ENCODE measurements around the gene FAM83E. TPM values are rescaled to one million over a fixed set of nuclear protein-coding genes. Genes with fewer than 3 reads are reported as not detected.
A peak's percentile ranks its signal among the peaks of the same experiment; 100 is the strongest.

FAM83E gene
- total RNA-seq, 2 donors from 2014 or later = 180 to 247 TPM

DNA sequence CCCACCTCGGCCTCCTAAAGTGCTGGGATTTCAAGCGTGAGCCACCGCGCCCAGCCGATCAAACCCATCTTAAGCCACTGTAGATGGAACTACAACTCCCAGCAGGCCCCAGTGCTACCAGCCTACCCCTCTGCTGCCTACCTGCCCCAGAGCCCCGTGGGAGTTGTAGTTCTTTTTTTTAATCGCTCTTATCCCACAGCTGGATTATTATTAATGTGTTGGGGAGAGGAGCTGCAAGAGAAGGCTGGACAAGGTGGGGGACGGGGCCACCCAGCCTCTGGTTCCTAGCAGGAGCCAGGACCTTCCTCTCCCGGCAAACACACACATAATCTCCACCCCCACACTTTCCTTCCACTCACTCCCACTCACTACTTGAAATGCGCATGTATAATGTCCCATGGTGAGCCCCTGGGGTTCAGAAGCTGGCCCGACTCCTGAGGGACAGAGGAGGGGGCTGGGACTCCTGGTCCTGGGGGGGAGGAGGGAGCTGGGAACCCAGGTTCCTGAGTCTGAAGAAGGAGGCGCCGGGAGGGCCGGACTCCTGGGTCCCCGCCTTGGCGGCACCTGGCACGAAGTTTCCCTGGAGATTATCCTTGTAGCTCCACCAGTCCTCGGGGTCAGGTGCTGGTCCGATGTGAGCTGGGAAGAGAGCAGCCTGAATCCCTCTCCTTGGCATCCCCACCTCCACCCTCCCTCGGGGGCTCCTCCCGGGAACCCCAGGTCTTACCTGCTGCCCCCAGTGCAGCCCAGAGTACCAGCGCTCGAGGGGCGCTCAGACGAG lies 30.2 kb upstream of the FAM83E start:
- peak; percentile 73 to 80 for DNase-seq
- peak; percentile 66 for ATAC-seq
- intact Hi-C loops (cut with DNase I, micrococcal nuclease) = no loop called here

DNA sequence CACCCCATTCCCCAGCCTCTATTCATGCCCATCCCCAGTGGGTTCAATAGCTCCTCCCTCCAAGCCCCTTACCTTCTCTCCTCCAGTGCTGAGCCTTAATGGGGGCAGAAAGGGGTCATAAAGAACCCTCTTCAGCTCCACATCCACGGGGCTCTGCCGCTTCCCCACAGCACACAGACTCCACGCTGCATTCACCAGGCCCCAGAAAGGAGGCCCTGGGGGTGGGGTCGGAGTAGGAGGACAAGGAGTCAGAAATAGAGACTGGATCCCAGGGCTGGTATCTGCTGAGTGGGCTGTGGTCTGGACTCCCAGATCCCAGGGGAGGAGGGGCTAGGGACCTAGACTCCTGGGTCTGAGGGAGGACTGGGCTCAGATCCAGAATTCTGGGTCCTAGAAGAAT lies 29.5 kb upstream of the FAM83E start:
- intact Hi-C loops (cut with DNase I, micrococcal nuclease) = no loop called here
- DNase-seq (no peak), ATAC-seq (no peak)

DNA sequence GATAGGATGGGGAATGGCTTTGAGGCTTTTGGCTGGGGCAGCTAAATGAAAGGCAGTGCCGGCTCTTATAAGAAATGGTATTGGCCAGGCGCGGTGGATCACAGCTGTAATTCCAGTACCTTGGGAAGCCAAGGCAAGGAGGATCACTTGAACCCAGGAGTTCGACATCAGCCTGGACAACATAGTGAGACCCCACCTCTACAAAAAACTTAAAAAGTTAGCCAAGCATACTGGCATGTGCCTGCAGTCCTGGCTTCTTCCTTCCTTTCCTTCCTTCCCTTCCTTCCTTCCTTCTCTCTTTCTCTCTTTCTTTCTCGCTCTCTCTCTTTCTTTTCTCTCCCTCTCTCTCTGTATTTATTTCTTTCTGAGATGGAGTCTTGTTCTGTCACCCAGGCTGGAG lies 28.0 kb upstream of the FAM83E start:
- intact Hi-C loops (cut with DNase I, micrococcal nuclease) = no loop called here
- DNase-seq = no peak
- no peak for ATAC-seq

DNA sequence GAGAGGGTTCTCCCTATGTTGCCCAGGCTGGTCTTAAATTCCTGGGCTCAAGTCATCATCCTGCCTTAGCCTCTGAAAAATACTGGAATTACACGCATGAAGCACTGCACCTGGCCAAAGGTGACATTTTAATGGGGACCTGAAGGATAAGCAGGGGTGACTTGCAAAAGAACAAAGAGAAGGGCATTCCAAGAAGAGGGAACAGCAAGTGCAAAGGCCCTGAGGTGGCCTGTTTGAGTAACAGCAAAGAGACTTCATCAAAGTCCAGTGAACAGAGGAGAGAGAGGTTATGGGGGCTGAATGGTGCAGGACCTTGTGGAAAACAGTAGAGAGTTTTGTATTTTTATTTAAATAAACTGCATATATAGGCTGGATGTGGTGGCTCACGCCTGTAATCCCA lies 27.0 kb upstream of the FAM83E start:
- ATAC-seq (no peak), DNase-seq (no peak)
- intact Hi-C loops (cut with DNase I, micrococcal nuclease) = no loop called here

DNA sequence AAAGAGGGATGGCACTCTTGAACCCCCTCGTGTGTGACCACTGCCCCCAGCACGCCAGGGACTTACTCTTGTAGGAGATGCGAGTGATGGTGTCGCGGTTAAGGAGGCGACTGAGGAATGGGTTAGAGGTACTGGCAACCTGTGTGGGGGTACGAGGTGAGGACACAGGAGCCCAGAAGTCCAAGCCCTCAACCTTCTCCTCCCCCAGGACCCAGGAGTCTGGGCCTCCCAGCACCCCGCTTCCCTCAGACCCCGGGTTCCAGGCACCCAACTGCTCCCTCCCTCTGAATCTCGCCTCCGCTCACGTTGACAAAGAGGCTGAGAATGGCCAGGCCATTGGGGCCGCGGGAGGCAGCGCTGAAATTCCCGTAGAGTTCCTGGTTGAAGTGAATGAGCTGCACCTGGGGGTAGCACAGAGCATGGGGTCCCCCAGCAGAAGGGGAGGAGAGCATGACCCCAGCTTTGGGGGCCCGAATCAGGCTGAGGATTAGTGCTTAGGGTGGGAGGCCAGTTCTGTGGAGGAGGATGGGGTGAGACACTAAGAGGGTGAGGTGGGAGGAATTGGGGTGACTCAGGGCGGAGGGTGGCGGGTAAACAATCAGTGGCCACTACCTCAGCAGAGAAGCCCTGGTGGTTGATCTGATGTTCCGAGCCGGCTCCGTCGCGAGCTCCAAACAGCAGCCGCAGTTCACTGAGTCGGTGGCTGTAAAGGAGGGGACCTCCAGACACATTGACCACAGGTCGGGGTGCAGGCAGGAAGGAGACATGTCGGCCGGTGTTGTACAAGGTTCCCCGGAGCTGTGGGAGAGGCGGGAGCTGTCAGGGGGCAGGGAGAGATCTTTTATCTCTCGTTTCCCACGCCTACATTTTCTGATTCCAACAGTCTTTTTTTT lies 24.9 kb upstream of the FAM83E start:
- ATAC-seq (no peak), DNase-seq (peak in 1 of 2 donors; percentile 41)
- intact Hi-C loops (cut with DNase I, micrococcal nuclease) = no loop called here

DNA sequence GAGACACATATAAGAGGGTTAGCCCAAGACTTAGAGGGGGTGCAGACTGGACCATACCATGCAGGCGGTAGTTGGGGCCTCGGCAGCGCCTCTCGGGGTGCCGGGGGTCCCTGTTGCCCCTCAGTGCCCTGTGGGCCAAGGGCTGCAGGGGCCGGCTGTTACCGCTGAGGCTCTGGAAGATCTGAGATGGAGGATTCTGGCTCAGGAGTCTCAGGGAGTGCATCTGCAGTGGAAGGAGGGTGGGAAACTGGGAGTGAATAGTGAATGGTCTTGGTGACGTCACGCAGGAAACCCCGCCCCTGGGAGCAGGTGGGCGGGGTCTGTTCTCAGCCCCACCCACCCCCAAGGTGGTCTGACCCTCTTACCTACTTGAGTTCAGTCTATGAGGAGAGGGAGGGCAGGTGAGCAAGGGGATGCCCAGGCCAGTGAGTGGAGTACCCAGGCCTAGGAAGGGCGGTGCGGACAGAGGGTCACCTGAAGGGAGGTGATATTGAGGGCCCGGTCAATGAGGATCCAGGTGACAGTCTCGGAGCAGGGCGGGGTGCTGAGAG lies 24.0 kb upstream of the FAM83E start:
- intact Hi-C loops (cut with DNase I, micrococcal nuclease) = no loop called here
- peak; percentile 42 to 53 for DNase-seq
- ATAC-seq = no peak

DNA sequence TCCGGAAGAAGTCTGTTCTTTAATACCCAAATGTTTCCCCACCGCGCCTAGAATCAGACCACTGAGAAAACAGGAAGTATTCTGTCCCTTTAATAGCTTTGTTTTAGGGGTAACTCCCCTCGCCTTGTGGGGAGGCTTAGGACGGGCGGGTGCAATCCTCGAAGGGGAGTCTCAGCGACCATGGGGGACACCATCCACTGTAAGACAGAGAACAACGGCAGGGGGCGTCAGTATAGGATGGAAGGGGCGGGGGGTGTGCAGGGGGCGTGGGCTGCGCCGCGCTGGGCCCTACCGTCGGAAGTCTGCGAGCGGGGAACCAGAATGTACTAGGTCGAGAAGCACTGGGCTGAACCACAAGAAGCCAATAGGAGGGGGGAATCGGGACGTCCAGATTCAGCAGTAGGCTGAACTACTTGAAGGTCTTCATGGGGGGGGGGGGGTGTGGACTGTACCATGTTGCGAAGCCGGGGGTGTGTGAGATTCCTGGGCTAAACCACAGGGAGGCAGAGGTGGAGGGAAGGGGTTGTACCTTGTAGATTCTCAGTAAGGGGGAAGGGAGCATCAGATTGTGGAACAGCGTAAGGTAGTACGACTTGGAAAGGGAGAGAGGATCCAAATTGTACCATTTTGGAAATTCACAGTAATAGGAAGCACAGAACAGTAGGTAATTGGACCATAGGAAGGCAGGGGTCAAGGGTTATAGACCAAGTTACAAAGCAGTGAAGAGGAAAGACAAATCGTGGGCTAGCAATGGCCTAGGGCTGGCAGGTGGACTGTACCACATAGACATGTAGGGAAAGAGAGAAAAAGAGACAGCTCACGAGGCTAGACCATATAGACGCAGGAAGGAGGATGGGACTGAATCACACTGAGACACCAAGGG lies 23.3 kb upstream of the FAM83E start:
- intact Hi-C loops (cut with DNase I, micrococcal nuclease) = no loop called here
- ATAC-seq (peak; percentile 32), DNase-seq (peak; percentile 80 to 92)

DNA sequence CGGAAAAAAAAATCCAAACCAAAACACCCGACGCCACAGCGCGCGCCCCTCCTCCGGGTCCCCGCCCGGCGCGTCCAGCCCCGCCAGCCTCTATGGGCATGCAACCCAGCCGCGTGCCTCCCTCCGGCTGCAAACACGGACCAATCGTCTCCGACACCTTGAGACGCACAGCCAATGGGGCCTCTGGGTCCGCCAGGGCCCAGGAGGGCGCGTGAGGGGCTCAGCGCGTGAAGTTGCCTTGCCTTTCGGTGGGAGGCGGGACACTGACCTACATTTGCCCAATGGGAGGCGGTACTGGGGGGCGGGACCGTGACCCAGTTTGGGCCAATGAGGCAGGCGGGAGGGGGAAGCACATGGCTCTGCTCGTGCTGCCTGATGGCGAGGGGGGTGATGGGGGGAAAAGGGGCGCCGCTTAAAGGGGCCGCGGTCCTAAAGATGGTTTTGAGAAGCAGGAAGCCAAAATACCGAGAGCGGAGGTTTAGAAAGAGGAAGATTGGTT lies 22.6 kb upstream of the FAM83E start:
- intact Hi-C loops (cut with DNase I, micrococcal nuclease) = no loop called here
- DNase-seq (peak; percentile 99 to 100), ATAC-seq (peak; percentile 61)

DNA sequence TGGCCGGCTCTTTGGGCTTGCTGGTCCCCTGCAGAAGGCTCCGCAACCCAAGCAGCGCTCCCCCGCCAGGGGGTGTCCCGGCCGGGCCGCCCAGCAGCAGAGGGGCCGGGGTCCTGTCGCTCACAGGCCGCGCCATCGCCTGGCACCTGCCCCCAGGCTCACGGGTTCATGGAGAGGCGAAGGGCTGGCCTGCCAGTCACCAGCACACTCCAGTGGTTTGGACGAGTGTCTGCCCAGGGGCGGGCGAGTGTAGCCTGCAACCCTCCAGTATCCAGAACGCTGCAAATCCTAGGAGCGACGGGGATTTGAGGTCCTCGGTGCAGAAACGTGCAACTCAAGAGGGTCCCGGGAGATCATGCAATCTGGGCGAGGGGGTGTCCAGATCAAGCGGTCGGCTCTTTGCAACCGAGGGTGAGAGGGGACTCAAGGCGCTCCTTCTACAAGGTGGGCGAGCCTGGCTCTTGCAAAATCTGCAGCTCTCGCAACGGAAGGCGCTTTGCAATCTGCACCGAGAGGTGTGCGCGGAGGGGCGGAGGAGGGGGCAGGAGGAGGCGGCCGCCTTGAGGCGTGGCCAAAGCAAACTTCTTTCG lies 22.1 kb upstream of the FAM83E start, which contains the start of gene DBP:
DBP (minus strand) TSS at position 521 of the 590 bp plus-strand sequence; CDS start at position 136, 385 bp downstream.
- intact Hi-C loops (cut with DNase I, micrococcal nuclease) = no loop called here
- peak in 1 of 2 donors; percentile 65 for DNase-seq
- ATAC-seq = peak; percentile 8

DNA sequence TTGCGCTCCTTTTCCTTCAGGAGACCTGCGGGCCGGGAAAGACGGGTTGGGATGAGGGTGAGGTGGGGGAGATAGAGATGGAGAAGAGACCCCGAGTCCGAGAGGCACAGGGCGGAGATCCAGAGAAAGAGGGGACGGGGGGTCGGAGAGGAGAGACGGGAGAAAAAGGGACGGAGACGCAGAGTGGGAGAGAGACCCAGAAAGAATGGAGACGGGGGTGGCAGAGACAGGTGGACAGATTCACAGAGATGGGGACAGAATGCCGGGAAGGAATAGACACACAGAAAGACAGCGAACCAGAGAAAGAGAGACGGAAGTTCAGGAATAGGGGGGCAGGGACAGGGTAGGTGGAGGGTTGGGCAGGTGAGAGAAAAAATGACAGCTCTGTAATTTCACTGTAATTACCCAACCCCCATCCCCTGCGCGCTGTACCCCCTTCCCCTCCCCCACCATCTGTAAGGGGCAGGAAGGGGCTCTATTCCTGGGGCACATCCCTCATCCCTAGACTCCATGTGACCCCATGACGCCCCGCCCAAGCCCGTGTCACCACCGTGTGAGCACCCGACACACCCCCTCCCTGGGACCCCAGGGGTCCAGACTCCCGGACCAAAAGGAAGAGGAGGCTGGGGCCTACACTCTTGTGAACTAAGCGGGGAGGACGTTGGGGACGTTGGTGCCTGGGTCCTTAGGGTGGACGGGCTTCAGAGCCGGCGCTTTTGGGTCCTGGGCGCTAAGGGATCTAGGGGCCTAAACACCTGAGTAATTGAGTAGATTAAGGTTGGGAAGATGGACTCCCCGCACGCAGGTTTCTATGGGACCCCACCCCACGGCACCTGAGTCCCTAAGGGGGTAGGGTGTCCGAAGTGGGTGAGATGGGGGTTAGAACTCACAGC lies 21.3 kb upstream of the FAM83E start:
- intact Hi-C loops (cut with DNase I, micrococcal nuclease) = no loop called here
- peak; percentile 74 to 76 for DNase-seq
- no peak for ATAC-seq

DNA sequence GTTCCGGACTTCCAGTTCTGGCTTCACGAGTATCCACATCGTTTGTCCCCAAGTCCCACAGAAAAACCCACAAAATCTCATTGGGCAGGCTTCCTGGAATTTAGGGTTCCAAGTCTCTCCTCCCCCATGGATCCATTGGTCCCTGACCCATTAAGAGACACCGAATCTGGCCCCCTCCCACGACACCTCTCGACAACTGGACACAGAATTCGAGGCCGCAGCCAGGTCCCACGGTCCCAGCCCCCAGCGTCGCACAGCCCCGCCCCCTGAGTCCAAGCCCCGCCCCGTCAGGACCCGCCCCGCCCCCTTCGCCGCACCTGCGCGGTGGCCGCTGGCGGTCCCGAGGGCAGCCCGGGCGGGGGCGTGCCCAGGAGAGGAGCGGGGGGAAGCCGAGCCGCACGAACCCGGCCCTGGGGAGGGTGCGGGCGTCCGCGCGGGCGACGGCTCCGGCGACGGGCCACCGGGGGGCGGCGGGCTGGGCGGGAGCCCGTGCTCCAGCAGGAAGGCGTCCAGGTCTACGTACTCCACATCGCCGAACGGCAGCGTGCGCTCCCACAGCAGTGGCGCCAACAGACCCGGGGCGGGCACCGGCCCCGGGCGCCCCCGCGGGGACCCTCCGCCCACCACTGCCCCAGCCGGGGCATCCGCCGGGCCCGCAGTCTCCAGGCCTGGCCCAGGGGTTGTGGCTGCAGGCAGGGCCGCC lies 20.5 kb upstream of the FAM83E start:
- peak; percentile 45 for ATAC-seq
- peak; percentile 79 to 80 for DNase-seq
- intact Hi-C loops (cut with DNase I, micrococcal nuclease) = no loop called here

DNA sequence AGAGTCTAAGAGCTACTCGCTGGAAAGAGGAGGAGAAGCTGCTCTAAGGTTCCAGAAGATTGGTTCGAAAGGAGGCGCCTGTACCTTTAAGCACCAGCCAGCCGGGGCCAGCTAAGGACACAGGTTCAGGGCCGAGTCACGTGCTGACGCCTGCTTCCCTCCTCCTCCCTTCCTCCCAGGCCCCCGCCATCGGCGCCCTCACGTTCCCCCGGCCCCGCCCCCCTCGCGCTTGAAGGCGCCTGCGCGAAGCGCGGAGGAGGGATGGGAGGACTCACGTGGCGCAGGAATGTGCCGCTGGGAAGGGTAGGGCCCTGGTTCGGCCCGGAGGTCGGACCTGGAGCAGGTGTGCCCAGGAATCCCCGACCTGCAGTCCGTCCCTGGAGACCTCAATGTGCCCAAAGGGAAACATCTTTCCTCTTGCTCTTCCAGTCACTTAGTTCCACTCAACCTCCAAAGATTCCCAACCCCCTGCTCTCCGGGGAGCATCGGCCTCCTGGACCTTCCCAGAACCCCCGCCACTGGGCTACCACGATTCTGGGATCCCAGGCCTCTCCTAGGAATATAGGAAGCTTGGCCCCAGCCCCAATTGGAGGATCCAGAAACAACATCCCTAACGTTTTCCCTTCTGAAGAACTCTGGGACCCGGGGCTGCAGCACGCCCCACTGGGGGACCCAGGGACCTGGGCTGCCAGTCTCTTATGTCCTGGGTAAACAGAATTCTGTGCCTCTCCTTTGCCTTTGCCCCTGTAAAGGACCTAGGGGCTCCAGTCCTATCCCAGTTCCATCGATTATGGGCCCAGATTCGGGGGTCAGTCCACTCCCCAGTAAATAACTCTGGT lies 19.8 kb upstream of the FAM83E start:
- peak; percentile 49 for ATAC-seq
- DNase-seq = peak; percentile 98
- intact Hi-C loops (cut with DNase I, micrococcal nuclease) = no loop called here

DNA sequence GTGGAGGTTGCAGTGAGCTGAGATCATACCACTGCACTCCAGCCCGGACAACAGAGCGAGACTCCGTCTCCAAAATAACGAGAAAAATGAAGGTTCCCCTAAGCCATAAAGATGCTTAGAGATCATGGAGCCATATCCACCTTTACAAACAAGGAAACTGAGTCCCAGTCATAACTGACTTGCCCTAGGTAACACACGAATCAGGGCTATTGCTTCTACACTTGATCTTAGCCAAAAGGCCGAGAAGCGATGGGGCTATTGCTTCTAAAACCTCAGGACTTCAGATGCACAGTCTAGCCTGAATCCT lies 19.1 kb upstream of the FAM83E start:
- ATAC-seq = no peak
- intact Hi-C loops (cut with DNase I, micrococcal nuclease) = no loop called here
- DNase-seq = no peak

DNA sequence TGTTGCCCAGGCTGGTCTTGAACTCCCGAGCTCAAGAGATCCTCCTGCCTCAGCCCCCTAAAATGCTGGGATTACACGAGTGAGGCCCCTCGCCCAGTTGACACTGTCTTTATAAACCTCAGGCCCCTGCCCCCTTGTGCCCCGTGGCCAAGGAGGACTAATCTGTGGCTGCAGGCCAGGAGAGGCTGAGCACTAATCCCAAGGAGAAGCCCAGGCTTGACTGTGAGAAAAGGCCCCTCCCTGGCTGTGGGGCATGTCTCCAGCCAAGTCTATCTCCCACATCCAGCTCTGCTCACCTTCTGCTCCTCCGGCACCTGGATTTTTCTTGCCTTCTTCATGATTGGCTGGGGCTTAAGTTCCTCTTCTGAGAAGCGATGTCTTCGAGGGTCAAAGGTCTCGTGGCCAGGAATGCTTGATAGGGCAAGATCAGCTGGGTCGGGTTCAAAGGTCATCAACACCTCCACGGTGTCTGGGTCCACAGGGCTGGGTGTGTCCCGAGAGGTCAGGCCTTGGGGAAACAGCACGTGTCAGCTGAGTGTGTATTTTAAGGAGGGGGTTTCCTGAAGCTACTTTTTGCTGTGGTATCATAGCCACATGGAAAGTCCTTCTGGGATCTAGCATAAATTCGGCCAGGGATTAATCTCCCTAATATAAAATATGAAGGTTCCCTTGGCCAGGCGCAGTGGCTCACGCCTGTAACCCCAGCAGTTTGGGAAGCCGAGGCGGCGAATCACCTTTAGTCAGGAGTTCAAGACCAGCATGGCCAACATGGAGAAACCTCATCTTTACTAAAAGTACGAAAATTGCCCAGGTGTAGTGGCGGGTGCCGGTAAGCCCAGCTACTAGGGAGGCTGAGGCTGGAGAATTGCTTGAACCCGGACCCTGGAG lies 18.5 kb upstream of the FAM83E start:
- intact Hi-C loops (cut with DNase I, micrococcal nuclease) = no loop called here
- ATAC-seq = peak; percentile 7

DNA sequence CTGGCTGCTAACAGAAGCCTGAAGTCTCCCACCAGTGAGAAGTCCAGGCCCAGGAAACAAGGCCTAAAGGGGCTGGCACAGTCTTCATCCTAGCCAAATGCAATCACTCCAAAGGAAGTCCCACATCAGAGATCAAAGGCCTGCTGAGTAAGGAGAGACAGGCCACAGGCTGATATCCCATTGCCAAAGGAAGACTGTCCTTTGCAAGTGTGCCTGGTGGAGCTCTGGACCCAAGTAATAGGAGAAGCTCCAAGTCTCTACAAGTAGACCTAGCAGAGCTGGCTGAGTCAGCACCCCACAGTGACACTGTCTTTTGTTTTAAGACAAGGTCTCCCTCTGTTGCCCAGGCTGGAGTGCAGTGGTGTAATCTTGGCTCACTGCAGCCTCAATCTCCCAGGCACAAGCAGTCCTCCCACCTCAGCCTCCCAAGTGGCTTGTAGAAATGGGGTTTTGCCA lies 17.8 kb upstream of the FAM83E start:
- no peak for ATAC-seq
- intact Hi-C loops (cut with DNase I, micrococcal nuclease) = no loop called here
- no peak for DNase-seq

More for the DNA sequence above, 18.5 kb upstream of the FAM83E start:
- DNase-seq = peak; percentile 65 to 86
